ENCODE results near the gene HNRNPK. TPM values are rescaled to one million over a fixed set of nuclear protein-coding genes. Genes with fewer than 3 reads are reported as not detected.

Gene HNRNPK
- total RNA-seq, 1 donor from 2014 or later, result 691 TPM

GRCh38 chr9:83981126-83981871, 1.3 kb upstream of the HNRNPK start:
- no peak for DNase-seq (ENCODE audit: low read depth)
- Histone ChIP-seq H3K36me3 (ENCODE audit: control insufficient read depth, insufficient read depth, low read length) (no peaks in the 10 kb centered on the region), H3K27me3 (ENCODE audit: control insufficient read depth, insufficient read depth, low read length) (no peaks in the 10 kb centered on the region), H3K4me3 (ENCODE audit: low read depth, low read length) (peak overlapping the region; percentile 88)
- no peak for TF ChIP-seq CTCF (IDR thresholded peaks at IDR 0.05; ENCODE audit: insufficient read depth, low read length, poor library complexity, severe bottlenecking)

- Histone ChIP-seq H3K36me3 (ENCODE audit: control insufficient read depth, insufficient read depth, low read length) (no peaks in the 10 kb centered on the region), H3K4me3 (ENCODE audit: low read depth, low read length) (peak within 1 kb of the TSS; percentile 88), H3K27me3 (ENCODE audit: control insufficient read depth, insufficient read depth, low read length) (no peaks in the 10 kb centered on the region)
- TF ChIP-seq CTCF (IDR thresholded peaks at IDR 0.05; ENCODE audit: insufficient read depth, low read length, poor library complexity, severe bottlenecking), result no peak
- peak; percentile 71 for DNase-seq (ENCODE audit: low read depth)
Measured at GRCh38 chr9:83980395-83981125, 545 bp upstream of the HNRNPK start, which contains the start of gene RMI1. Gene RMI1 (plus strand): TSS chr9:83980805. CDS start chr9:84000987, 20,182 bp downstream.

- Histone ChIP-seq H3K4me3 (ENCODE audit: low read depth, low read length) (peak overlapping the region; percentile 88), H3K36me3 (ENCODE audit: control insufficient read depth, insufficient read depth, low read length) (peaks cover 2% of the 10 kb centered on the region), H3K27me3 (ENCODE audit: control insufficient read depth, insufficient read depth, low read length) (no peaks in the 10 kb centered on the region)
- DNase-seq (ENCODE audit: low read depth), result no peak
- no peak for TF ChIP-seq CTCF (IDR thresholded peaks at IDR 0.05; ENCODE audit: insufficient read depth, low read length, poor library complexity, severe bottlenecking)
Measured at GRCh38 chr9:83978992-83979811, 813 bp downstream of the HNRNPK start.

- no peak for DNase-seq (ENCODE audit: low read depth)
- no peak for TF ChIP-seq CTCF (IDR thresholded peaks at IDR 0.05; ENCODE audit: insufficient read depth, low read length, poor library complexity, severe bottlenecking)
- H3K27me3 ChIP-seq (ENCODE audit: control insufficient read depth, insufficient read depth, low read length), result no peaks in the 10 kb centered on the region
- peak overlapping the region; percentile 88 for H3K4me3 ChIP-seq (ENCODE audit: low read depth, low read length)
- peaks cover 2% of the 10 kb centered on the region for H3K36me3 ChIP-seq (ENCODE audit: control insufficient read depth, insufficient read depth, low read length)
Measured at GRCh38 chr9:83977196-83977595, 2.8 kb downstream of the HNRNPK start.

GRCh38 chr9:83976372-83976771, 3.6 kb downstream of the HNRNPK start:
- H3K27me3 ChIP-seq (ENCODE audit: control insufficient read depth, insufficient read depth, low read length), result no peaks in the 10 kb centered on the region
- no peak for TF ChIP-seq CTCF (IDR thresholded peaks at IDR 0.05; ENCODE audit: insufficient read depth, low read length, poor library complexity, severe bottlenecking)
- no peak overlapping the region for H3K4me3 ChIP-seq (ENCODE audit: low read depth, low read length)
- peaks cover 2% of the 10 kb centered on the region for H3K36me3 ChIP-seq (ENCODE audit: control insufficient read depth, insufficient read depth, low read length)
- no peak for DNase-seq (ENCODE audit: low read depth)
